Measurements from ENCODE around the gene ERCC8. TPM values are rescaled to one million over a fixed set of nuclear protein-coding genes. Genes with fewer than 3 reads are reported as not detected.

The ERCC8 gene
- total and polyA plus RNA-seq, 2 of the 8 experiments (the other 6 are each of a cell fraction or from before 2014, with no cell fraction given): 17.3 TPM

DNA sequence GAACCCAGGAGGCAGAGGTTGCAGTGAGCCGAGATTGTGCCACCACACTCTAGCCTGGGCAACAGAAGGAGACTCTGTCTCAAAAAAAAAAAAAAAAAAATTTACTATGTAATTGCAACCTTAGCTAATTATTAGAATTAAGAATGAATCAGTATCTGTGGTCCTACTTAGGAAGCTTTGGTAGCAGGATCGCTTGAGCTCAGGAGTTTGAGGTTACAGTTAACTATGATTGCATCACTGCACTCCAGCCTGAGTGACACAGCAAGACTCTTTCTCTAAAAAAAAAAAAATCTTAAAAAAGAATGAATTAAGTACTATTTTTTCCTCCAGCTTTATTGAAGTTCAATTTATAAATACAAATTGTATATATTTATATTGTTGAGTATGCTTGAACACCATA lies 16.8 kb upstream of the ERCC8 start:
- Histone ChIP-seq H3K4ac (replicated peaks; ENCODE audit: insufficient read length, low read depth, low read length) (no peak overlapping the region), H3K79me2 (ENCODE audit: control insufficient read depth in 1 of 2, insufficient read depth in 2 of 2, low read length in 2 of 2) (peaks cover 0 to 21% of the 10 kb centered on the region in 2 experiments; a peak in 2 of 4 replicates), H3K23ac (ENCODE audit: insufficient read length) (no peak overlapping the region), H3K4me3 (ENCODE audit: extremely low read depth in 1 of 4, insufficient read depth in 2 of 4, low read depth in 3 of 4, low read length in 4 of 4) (no peak overlapping the region), H4K8ac (ENCODE audit: extremely low read depth, insufficient read depth, low read length) (no peak overlapping the region), H4K91ac (replicated peaks; ENCODE audit: insufficient read length, low read length) (no peak overlapping the region), H2AFZ (ENCODE audit: low read length) (no peak overlapping the region), H3K27ac (ENCODE audit: low read depth, low read length) (no peak overlapping the region), H3K9me3 (ENCODE audit: insufficient read depth in 2 of 2, low read depth in 1 of 2, low read length in 1 of 2) (no peaks in the 10 kb centered on the region), H3K9ac (replicated peaks in 1 of 4; ENCODE audit: extremely low read depth in 1 of 4, low read depth in 3 of 4, low read length in 3 of 4) (no peak overlapping the region), H4K5ac (ENCODE audit: insufficient read length, low read depth, low read length) (no peak overlapping the region), H3K23me2 (ENCODE audit: low read depth, low read length) (no peaks in the 10 kb centered on the region), H2BK12ac (ENCODE audit: low read depth, low read length) (no peak overlapping the region), H3K27me3 (replicated peaks in 1 of 4; ENCODE audit: control insufficient read depth in 3 of 4, extremely low read depth in 1 of 4, insufficient read depth in 3 of 4, low read length in 3 of 4) (no peaks in the 10 kb centered on the region), H2BK120ac (replicated peaks; ENCODE audit: low read depth, low read length) (no peak overlapping the region), H3K36me3 (ENCODE audit: control insufficient read depth in 2 of 4, insufficient read depth in 4 of 4, low read length in 3 of 4) (no peaks in the 10 kb centered on the region), H3K4me1 (replicated peaks in 1 of 4; ENCODE audit: control insufficient read depth in 3 of 4, insufficient read depth in 4 of 4, low read length in 3 of 4) (no peaks in the 10 kb centered on the region), H2BK5ac (ENCODE audit: low read depth, low read length) (no peak overlapping the region), H3K18ac (ENCODE audit: extremely low read depth, low read length) (no peak overlapping the region), H3K79me1 (ENCODE audit: low read depth, low read length) (no peaks in the 10 kb centered on the region), H3K14ac (ENCODE audit: insufficient read length) (no peak overlapping the region), H2BK20ac (ENCODE audit: low read length) (no peak overlapping the region), H3K56ac (replicated peaks; ENCODE audit: insufficient read length, low read depth, low read length) (no peak overlapping the region), H4K20me1 (replicated peaks in 1 of 2; ENCODE audit: control insufficient read depth in 1 of 2, insufficient read depth in 2 of 2, low read length in 2 of 2) (no peaks in the 10 kb centered on the region), H2BK15ac (ENCODE audit: low read length) (no peak overlapping the region), H3K4me2 (ENCODE audit: insufficient read depth in 1 of 2, low read depth in 2 of 2, low read length in 2 of 2) (no peak overlapping the region), H2AK5ac (ENCODE audit: low read depth, low read length) (no peak overlapping the region)
- DNase-seq (ENCODE audit: low read depth in 1 of 2, low spot score in 2 of 2) (no peak), FAIRE-seq (no peak)
- 71% methylated on average over 2 of the region's 2 CpGs; no CpG with 5 or more reads in 1 of the 2 experiments for WGBS, 2 experiments (ENCODE audit: extremely low coverage in 1 of 2, insufficient coverage in 1 of 2, insufficient read length in 1 of 2, insufficient replicate concordance in 2 of 2, low coverage in 1 of 2, low lambda C conversion rate in 2 of 2, missing lambda C conversion rate in 1 of 2)
- CTCF ChIA-PET (ENCODE audit: partially characterized antibody): interaction anchor here (0.6 to 1.5 kb wide), 20 partner anchors 9 to 1240 kb away, joined by 3 to 6 read pairs (median 3); no protein-coding TSS in a partner anchor
- TF ChIP-seq JUND (IDR thresholded peaks at IDR 0.05; ENCODE audit: low read length) (no peak), SP4 (IDR thresholded peaks at IDR 0.05; ENCODE audit: low read length) (no peak), CBX8 (IDR thresholded peaks at IDR 0.05; ENCODE audit: borderline replicate concordance, low read depth, low read length) (no peak), FOSL1 (IDR thresholded peaks at IDR 0.05; ENCODE audit: insufficient read depth, low read depth, low read length) (no peak), POU5F1 (IDR thresholded peaks at IDR 0.05; ENCODE audit: low read depth, low read length) (no peak), GABPA (IDR thresholded peaks at IDR 0.05; ENCODE audit: borderline replicate concordance, insufficient read depth, low read length) (no peak), NRF1 (IDR thresholded peaks at IDR 0.05; ENCODE audit: low read depth, low read length) (no peak), TAF1 (IDR thresholded peaks at IDR 0.05; ENCODE audit: low read depth, low read length) (no peak), EGR1 (IDR thresholded peaks at IDR 0.05; ENCODE audit: borderline replicate concordance, low read depth, low read length) (no peak), SP1 (IDR thresholded peaks at IDR 0.05; ENCODE audit: low read depth, low read length) (no peak), HDAC6 (IDR thresholded peaks at IDR 0.05; ENCODE audit: low read depth, low read length) (no peak), EZH2 (IDR thresholded peaks at IDR 0.05; ENCODE audit: low read depth, low read length, severe bottlenecking) (no peak)
- TF ChIP-seq, protein P1, sequence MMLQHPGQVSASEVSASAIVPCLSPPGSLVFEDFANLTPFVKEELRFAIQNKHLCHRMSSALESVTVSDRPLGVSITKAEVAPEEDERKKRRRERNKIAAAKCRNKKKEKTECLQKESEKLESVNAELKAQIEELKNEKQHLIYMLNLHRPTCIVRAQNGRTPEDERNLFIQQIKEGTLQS (IDR thresholded peaks at IDR 0.05; ENCODE audit: insufficient read depth, low read depth, low read length): no peak
- POLR2A ChIA-PET (ENCODE audit: partially characterized antibody): interaction anchor here (0.6 kb wide), 1 partner anchor 74 kb away, joined by 4 read pairs; no protein-coding TSS in a partner anchor
